Right lobe of liver (tissue), 6 donors: Measurements from ENCODE around the gene ILDR2. TPM values are rescaled to one million over a fixed set of nuclear protein-coding genes. Genes with fewer than 3 reads are reported as not detected.

ENCODE experiments used
- ATAC-seq, 4 donors: fragments of 200-7000 bp; cut with Tn5 transposase; one replicate each; pipeline ENCODE4 v1.9.1; 2020; ENCODE audit warnings: mild to moderate bottlenecking in 4 of 4, moderate library complexity in 4 of 4
- DNase-seq, 3 donors: peaks; one replicate each; pipeline ENCODE4 v3.0.0-alpha.2; 2020
- H3K27ac ChIP-seq, 3 donors: fragments of 200-600 bp; one replicate each; pipeline ENCODE4 v1.8.0; 2022
- H3K27me3 ChIP-seq, 2 donors: fragments of 200-600 bp; one replicate each; pipeline ENCODE4 v1.8.0; 2022
- H3K36me3 ChIP-seq, 4 donors: fragments of 200-600 bp; sonication (generic) in 1 of 4; one replicate each; pipeline versions ENCODE4 v1.5.1 to v1.8.0; 2017 to 2022; ENCODE audit warnings: control low read depth in 1 of 4
- H3K4me1 ChIP-seq, 4 donors: fragments of 200-600 bp; sonication (generic) in 1 of 4; one replicate each; pipeline versions ENCODE4 v1.5.1 to v1.8.0; 2017 to 2022; ENCODE audit warnings: control low read depth in 1 of 4
- H3K4me3 ChIP-seq, 3 donors: fragments of 200-600 bp; one replicate each; pipeline ENCODE4 v1.8.0; 2022
- H3K9me3 ChIP-seq, 4 donors: fragments of 200-600 bp; sonication (generic) in 1 of 4; one replicate each; pipeline versions ENCODE4 v1.5.1 to v1.8.0; 2017 to 2022; ENCODE audit warnings: control low read depth in 1 of 4
- CTCF ChIP-seq, 4 donors: fragments of 200-600 bp in 3 of 4; fragments of 450-650 bp in 1 of 4; IDR thresholded peaks; one replicate each; pipeline versions ENCODE4 v1.5.1 to v1.8.0; 2016 to 2022; ENCODE audit warnings: antibody characterized with exemption in 4 of 4, mild to moderate bottlenecking in 2 of 4
- POLR2A ChIP-seq: fragments of 450-650 bp; IDR thresholded peaks from one replicate; pipeline ENCODE4 v1.6.1; 2017; ENCODE audit warnings: antibody characterized with exemption, mild to moderate bottlenecking
- WGBS: methylation state at CpG from one replicate; pipeline ENCODE4 v1.1.6; 2018; ENCODE audit warnings: low coverage, low lambda C conversion rate; ENCODE audit not compliant: insufficient coverage; ENCODE audit errors: missing lambda C conversion rate; 5-methylcytosine and 5-hydroxymethylcytosine counted together
- intact Hi-C, 2 donors: fragments of 100-400 bp; cut with DNase I; formaldehyde crosslinking; loops; one replicate each; pipeline versions ENCODE4 v1.11.2 to v1.14.1; 2022
- total RNA-seq, 6 experiments: library from RNA; depleted of rRNA in 2 of 6; stranded (reverse); fragments of >200 nt in 2 of 6; fragmentation: NEBNext Ultra II Directional in 3 of 6; extraction: Animal tissue kit (Norgen Biotek cat#: 25700) in 3 of 6; gene quantifications; one replicate each; pipeline versions ENCODE4 v1.1.0 to v1.2.4, GENCODE V29; 2016 to 2023
- donor health status: DM: no; HTN: yes; CAD: no.
- donor health status: DM: no; HTN: no; CAD: no.
- donor health status: DM: no; HTN: no; CAD: no.
- donor health status: DM: no; HTN: yes; CAD: no.
- donor health status: DM: no; HTN: yes; CAD: no.

Gene ILDR2
- total RNA-seq, 6 experiments from 2014 or later: 1.4 to 3.7 (median 2.2) TPM

GRCh38 chr1:166971252-166971651 lies 4.1 kb downstream of the ILDR2 start:
- Histone ChIP-seq H3K27ac (no peak overlapping the region), H3K27me3 (no peaks in the 10 kb centered on the region), H3K36me3 (no peaks in the 10 kb centered on the region), H3K9me3 (no peaks in the 10 kb centered on the region), H3K4me3 (no peak overlapping the region), H3K4me1 (no peaks in the 10 kb centered on the region)
- ATAC-seq (no peak), DNase-seq (no peak)
- 80% methylated on average over 1 of the region's 3 CpGs for WGBS
- TF ChIP-seq CTCF (IDR thresholded peaks at IDR 0.05) (no peak), POLR2A (no peak)
- intact Hi-C loops: loop anchor here (10.0 kb wide), 1 partner anchor 84 kb away; no protein-coding TSS in a partner anchor

GRCh38 chr1:166969074-166969677 lies 6.2 kb downstream of the ILDR2 start:
- TF ChIP-seq POLR2A (no peak), CTCF (IDR thresholded peaks at IDR 0.05) (no peak)
- Histone ChIP-seq H3K9me3 (no peaks in the 10 kb centered on the region), H3K4me3 (no peak overlapping the region), H3K4me1 (no peaks in the 10 kb centered on the region), H3K27ac (no peak overlapping the region), H3K36me3 (no peaks in the 10 kb centered on the region), H3K27me3 (no peaks in the 10 kb centered on the region)
- intact Hi-C loops: no loop called here
- no peak for DNase-seq
- 83% methylated on average over 4 of the region's 5 CpGs for WGBS
- ATAC-seq: no peak

- Histone ChIP-seq H3K9me3 (no peaks in the 10 kb centered on the region), H3K27ac (no peak overlapping the region), H3K4me3 (no peak overlapping the region), H3K27me3 (no peaks in the 10 kb centered on the region), H3K4me1 (no peaks in the 10 kb centered on the region), H3K36me3 (no peaks in the 10 kb centered on the region)
- DNase-seq: no peak
- intact Hi-C loops: no loop called here
- TF ChIP-seq POLR2A (no peak), CTCF (IDR thresholded peaks at IDR 0.05) (no peak)
- 89% methylated on average over 1 of the region's 1 CpG for WGBS
- ATAC-seq: no peak
These were observed 14.4 kb downstream of the ILDR2 start for GRCh38 chr1:166960858-166961474.

- intact Hi-C loops: no loop called here
- Histone ChIP-seq H3K4me1 (no peaks in the 10 kb centered on the region), H3K4me3 (no peak overlapping the region), H3K9me3 (no peaks in the 10 kb centered on the region), H3K27me3 (no peaks in the 10 kb centered on the region), H3K27ac (no peak overlapping the region), H3K36me3 (no peaks in the 10 kb centered on the region)
- no peak for DNase-seq
- TF ChIP-seq CTCF (IDR thresholded peaks at IDR 0.05) (no peak), POLR2A (no peak)
- ATAC-seq: no peak
- WGBS: 67% methylated on average over 2 of the region's 2 CpGs
These were observed 18.5 kb downstream of the ILDR2 start for GRCh38 chr1:166956872-166957271.
